NT2/D1 (cell line): ENCODE data around the gene MYLK.

Experiments
- YY1 ChIP-seq: IDR thresholded peaks from 2 replicates; pipeline ENCODE4 v1.6.1; 2011; ENCODE audit not compliant: insufficient read length, insufficient read depth
- ZNF274 ChIP-seq: IDR thresholded peaks from 2 replicates; pipeline ENCODE4 v1.6.1; 2011; ENCODE audit warnings: mild to moderate bottlenecking, low read depth, low read length

DNA sequence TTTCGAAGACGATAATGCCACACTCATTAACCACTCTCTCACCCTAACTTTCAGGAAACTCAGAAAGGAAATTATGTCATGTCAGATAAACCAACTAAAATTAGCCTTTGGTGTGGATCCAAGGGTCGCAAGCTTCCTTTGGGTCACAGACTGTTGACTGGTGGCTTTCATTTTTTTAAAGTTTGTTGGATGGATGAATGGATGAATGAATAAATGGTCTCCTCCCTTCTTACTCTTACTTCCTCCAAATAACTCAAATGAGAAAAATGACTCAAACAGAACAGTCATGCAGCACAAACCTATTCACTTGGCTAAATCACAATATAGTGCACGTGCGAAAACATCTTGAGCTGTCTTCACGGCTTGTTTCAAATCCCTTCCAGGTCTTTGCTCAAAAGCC lies 216.3 kb downstream of the MYLK start:
- TF ChIP-seq YY1 (no peak), ZNF274 (no peak)
